ENCODE data around the gene TNNC2. TPM values are rescaled to one million over a fixed set of nuclear protein-coding genes. Genes with fewer than 3 reads are reported as not detected.

The TNNC2 gene
- total and polyA plus RNA-seq, 2 experiments from 2014 or later, result 0.59 to 32.5 TPM

- Histone ChIP-seq H2AFZ (no peak overlapping the region), H4K20me1 (replicated peaks; ENCODE audit: insufficient read depth) (no peaks in the 10 kb centered on the region), H3K4me3 (no peak overlapping the region), H3K27ac (ENCODE audit: low read depth) (no peak overlapping the region), H3K27me3 (ENCODE audit: insufficient read depth) (no peaks in the 10 kb centered on the region), H3F3A (replicated peaks; ENCODE audit: low read depth) (0 out of 2 replicates have a peak, but pooled peaks cover 6% of the 10 kb centered on the region), H3K36me3 (ENCODE audit: insufficient read depth) (0 out of 2 replicates have a peak, but pooled peaks cover 3% of the 10 kb centered on the region), H3K4me2 (no peak overlapping the region), H3K4me1 (ENCODE audit: insufficient read depth) (peaks cover 14% of the 10 kb centered on the region), H3K79me2 (replicated peaks; ENCODE audit: insufficient read depth) (peaks cover 2% of the 10 kb centered on the region; the same call in 1 of the 2 replicates), H3K9me2 (ENCODE audit: insufficient read depth) (no peaks in the 10 kb centered on the region)
- Mint-ChIP-seq H3K27me3 (ENCODE audit: insufficient read depth, low read depth, poor library complexity) (no peaks in the 10 kb centered on the region), H3K4me3 (no peak overlapping the region), H3K4me1 (peaks cover 13% of the 10 kb centered on the region), H3K9me3 (no peaks in the 10 kb centered on the region), H3K36me3 (ENCODE audit: low read depth) (peaks cover 3% of the 10 kb centered on the region; the same call in 1 of the 3 replicates), H3K27ac (no peak overlapping the region)
- DNase-seq (ENCODE audit: low spot score) (no peak), ATAC-seq (no peak)
- TF ChIP-seq ZNF114 (CRISPR knock-in tag; IDR thresholded peaks at IDR 0.05) (no peak), STAT1 (IDR thresholded peaks at IDR 0.05; ENCODE audit: unreplicated experiment) (no peak), REST (IDR thresholded peaks at IDR 0.05; ENCODE audit: unreplicated experiment) (no peak), EZH2 (IDR thresholded peaks at IDR 0.05; ENCODE audit: low read depth, unreplicated experiment) (no peak), CREB1 (CRISPR knock-in tag; IDR thresholded peaks at IDR 0.05; ENCODE audit: low read depth) (no peak), CTCF (conservative IDR thresholded peaks at IDR 0.05; ENCODE audit: low read depth in 2 of 2) (no peak), EZH2phosphoT487 (IDR thresholded peaks at IDR 0.05; ENCODE audit: unreplicated experiment) (no peak), ZNF331 (CRISPR knock-in tag; IDR thresholded peaks at IDR 0.05; ENCODE audit: low read depth) (no peak), POLR2AphosphoS5 (IDR thresholded peaks at IDR 0.05; ENCODE audit: low read depth) (no peak), NANOG (IDR thresholded peaks at IDR 0.05; ENCODE audit: borderline replicate concordance) (no peak), JUNB (IDR thresholded peaks at IDR 0.05; ENCODE audit: unreplicated experiment) (no peak)
- TF ChIP-seq, protein P1, sequence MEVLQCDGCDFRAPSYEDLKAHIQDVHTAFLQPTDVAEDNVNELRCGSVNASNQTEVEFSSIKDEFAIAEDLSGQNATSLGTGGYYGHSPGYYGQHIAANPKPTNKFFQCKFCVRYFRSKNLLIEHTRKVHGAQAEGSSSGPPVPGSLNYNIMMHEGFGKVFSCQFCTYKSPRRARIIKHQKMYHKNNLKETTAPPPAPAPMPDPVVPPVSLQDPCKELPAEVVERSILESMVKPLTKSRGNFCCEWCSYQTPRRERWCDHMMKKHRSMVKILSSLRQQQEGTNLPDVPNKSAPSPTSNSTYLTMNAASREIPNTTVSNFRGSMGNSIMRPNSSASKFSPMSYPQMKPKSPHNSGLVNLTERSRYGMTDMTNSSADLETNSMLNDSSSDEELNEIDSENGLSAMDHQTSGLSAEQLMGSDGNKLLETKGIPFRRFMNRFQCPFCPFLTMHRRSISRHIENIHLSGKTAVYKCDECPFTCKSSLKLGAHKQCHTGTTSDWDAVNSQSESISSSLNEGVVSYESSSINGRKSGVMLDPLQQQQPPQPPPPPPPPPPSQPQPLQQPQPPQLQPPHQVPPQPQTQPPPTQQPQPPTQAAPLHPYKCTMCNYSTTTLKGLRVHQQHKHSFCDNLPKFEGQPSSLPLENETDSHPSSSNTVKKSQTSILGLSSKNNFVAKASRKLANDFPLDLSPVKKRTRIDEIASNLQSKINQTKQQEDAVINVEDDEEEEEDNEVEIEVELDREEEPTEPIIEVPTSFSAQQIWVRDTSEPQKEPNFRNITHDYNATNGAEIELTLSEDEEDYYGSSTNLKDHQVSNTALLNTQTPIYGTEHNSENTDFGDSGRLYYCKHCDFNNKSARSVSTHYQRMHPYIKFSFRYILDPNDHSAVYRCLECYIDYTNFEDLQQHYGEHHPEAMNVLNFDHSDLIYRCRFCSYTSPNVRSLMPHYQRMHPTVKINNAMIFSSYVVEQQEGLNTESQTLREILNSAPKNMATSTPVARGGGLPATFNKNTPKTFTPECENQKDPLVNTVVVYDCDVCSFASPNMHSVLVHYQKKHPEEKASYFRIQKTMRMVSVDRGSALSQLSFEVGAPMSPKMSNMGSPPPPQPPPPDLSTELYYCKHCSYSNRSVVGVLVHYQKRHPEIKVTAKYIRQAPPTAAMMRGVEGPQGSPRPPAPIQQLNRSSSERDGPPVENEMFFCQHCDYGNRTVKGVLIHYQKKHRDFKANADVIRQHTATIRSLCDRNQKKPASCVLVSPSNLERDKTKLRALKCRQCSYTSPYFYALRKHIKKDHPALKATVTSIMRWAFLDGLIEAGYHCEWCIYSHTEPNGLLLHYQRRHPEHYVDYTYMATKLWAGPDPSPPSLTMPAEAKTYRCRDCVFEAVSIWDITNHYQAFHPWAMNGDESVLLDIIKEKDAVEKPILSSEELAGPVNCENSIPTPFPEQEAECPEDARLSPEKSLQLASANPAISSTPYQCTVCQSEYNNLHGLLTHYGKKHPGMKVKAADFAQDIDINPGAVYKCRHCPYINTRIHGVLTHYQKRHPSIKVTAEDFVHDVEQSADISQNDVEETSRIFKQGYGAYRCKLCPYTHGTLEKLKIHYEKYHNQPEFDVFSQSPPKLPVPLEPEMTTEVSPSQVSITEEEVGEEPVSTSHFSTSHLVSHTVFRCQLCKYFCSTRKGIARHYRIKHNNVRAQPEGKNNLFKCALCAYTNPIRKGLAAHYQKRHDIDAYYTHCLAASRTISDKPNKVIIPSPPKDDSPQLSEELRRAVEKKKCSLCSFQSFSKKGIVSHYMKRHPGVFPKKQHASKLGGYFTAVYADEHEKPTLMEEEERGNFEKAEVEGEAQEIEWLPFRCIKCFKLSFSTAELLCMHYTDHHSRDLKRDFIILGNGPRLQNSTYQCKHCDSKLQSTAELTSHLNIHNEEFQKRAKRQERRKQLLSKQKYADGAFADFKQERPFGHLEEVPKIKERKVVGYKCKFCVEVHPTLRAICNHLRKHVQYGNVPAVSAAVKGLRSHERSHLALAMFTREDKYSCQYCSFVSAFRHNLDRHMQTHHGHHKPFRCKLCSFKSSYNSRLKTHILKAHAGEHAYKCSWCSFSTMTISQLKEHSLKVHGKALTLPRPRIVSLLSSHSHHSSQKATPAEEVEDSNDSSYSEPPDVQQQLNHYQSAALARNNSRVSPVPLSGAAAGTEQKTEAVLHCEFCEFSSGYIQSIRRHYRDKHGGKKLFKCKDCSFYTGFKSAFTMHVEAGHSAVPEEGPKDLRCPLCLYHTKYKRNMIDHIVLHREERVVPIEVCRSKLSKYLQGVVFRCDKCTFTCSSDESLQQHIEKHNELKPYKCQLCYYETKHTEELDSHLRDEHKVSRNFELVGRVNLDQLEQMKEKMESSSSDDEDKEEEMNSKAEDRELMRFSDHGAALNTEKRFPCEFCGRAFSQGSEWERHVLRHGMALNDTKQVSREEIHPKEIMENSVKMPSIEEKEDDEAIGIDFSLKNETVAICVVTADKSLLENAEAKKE (CRISPR knock-in tag; IDR thresholded peaks at IDR 0.05), result no peak
- TF ChIP-seq, protein P2, sequence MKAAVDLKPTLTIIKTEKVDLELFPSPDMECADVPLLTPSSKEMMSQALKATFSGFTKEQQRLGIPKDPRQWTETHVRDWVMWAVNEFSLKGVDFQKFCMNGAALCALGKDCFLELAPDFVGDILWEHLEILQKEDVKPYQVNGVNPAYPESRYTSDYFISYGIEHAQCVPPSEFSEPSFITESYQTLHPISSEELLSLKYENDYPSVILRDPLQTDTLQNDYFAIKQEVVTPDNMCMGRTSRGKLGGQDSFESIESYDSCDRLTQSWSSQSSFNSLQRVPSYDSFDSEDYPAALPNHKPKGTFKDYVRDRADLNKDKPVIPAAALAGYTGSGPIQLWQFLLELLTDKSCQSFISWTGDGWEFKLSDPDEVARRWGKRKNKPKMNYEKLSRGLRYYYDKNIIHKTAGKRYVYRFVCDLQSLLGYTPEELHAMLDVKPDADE (IDR thresholded peaks at IDR 0.05), result no peak
Measured at GRCh38 chr20:45863543-45864470, 36.7 kb upstream of the TNNC2 start.

All from GM23338 (cell line).